A549 (cell line): Measurements from ENCODE around the gene REEP3. TPM values are rescaled to one million over a fixed set of nuclear protein-coding genes. Genes with fewer than 3 reads are reported as not detected.

Experiments
- ATAC-seq, 2 experiments: fragments of 200-7000 bp in 1 of 2; fragments of >200 bp in 1 of 2; cut with Nextera tagmentation in 1 of 2; cut with Tn5 transposase in 1 of 2; 3 replicates each; pipeline versions ENCODE4 v1.8.0 to v1.9.1; 2018 to 2020; ENCODE audit warnings: mild to moderate bottlenecking in 1 of 2, moderate library complexity in 1 of 2
- CTCF ChIA-PET: fragments of 300-600 bp; sonication (Branson Sonifier 250); formaldehyde crosslinking; extraction: SDS; loops from one replicate; lab custom pipeline; 2021; ENCODE audit warnings: antibody characterized with exemption, inconsistent platforms; lab: Yijun Ruan, JAX
- POLR2A ChIA-PET: fragments of 350-600 bp; formaldehyde crosslinking; extraction: SDS; loops from one replicate; lab custom pipeline; 2021; ENCODE audit warnings: antibody characterized with exemption, inconsistent platforms; lab: Yijun Ruan, JAX
- DNase-seq, 2 experiments: peaks; one replicate each; pipeline versions ENCODE4 v3.0.0 to v3.0.0-alpha.2; 2011 to 2016; ENCODE audit warnings: low read depth in 1 of 2, low spot score in 1 of 2
- FAIRE-seq: peaks from 2 replicates; lab custom pipeline; 2011; peaks lifted over from hg19 to GRCh38; lab: Jason Lieb, UNC
- H3K27ac ChIP-seq, 2 experiments: fragments of >200 bp; sonication (Bioruptor Twin); formaldehyde crosslinking; 3 replicates each; pipeline ENCODE4 v1.5.1; 2016 to 2017
- H3K4me1 ChIP-seq: fragments of >200 bp; sonication (Bioruptor Twin); formaldehyde crosslinking; 3 replicates; pipeline ENCODE4 v1.6.1; 2016
- H3K4me2 ChIP-seq: fragments of >200 bp; sonication (Bioruptor Twin); formaldehyde crosslinking; 3 replicates; pipeline ENCODE4 v1.6.1; 2016
- H3K4me3 ChIP-seq: fragments of >200 bp; sonication (Bioruptor Twin); formaldehyde crosslinking; 3 replicates; pipeline ENCODE4 v1.5.1; 2016
- H3K9me3 ChIP-seq: fragments of >200 bp; sonication (Bioruptor Twin); formaldehyde crosslinking; 3 replicates; pipeline ENCODE4 v1.6.1; 2016
- ATOH8 ChIP-seq: fragments of 250-450 bp; sonication (Bioruptor Pico); IDR thresholded peaks from 2 replicates; pipeline ENCODE4 v1.5.0; 2020; ENCODE audit warnings: low read depth, mild to moderate bottlenecking, moderate library complexity
- BCL3 ChIP-seq: fragments of >200 bp; sonication (Bioruptor Twin); formaldehyde crosslinking; IDR thresholded peaks from 3 replicates; pipeline ENCODE4 v1.6.1; 2016
- BHLHE40 ChIP-seq: IDR thresholded peaks from 2 replicates; pipeline ENCODE4 v1.6.1; 2012; ENCODE audit warnings: low read depth, low read length, inconsistent platforms
- CBX2 ChIP-seq: fragments of 200-600 bp; sonication (generic); IDR thresholded peaks from 2 replicates; pipeline ENCODE4 v1.6.1; 2016; ENCODE audit warnings: low read depth, mild to moderate bottlenecking, borderline replicate concordance
- CEBPB ChIP-seq, 2 experiments: fragments of >200 bp in 1 of 2; sonication (Bioruptor Twin) in 1 of 2; formaldehyde crosslinking in 1 of 2; IDR thresholded peaks; 2 replicates each; pipeline ENCODE4 v1.6.1; 2012 to 2016
- CHD2 ChIP-seq: fragments of 150-350 bp; IDR thresholded peaks from 2 replicates; pipeline ENCODE4 v1.6.1; 2014; ENCODE audit warnings: low read length; ENCODE audit not compliant: partially characterized antibody
- ESRRA ChIP-seq: fragments of 150-350 bp; IDR thresholded peaks from 2 replicates; pipeline ENCODE4 v1.6.1; 2014; ENCODE audit warnings: mild to moderate bottlenecking, low read length, borderline replicate concordance
- GATA3 ChIP-seq: IDR thresholded peaks from 2 replicates; pipeline ENCODE4 v1.6.1; 2012; ENCODE audit warnings: borderline replicate concordance
- HDAC2 ChIP-seq: fragments of 200-600 bp; sonication (generic); IDR thresholded peaks from 2 replicates; pipeline ENCODE4 v1.6.1; 2016
- HES2 ChIP-seq: fragments of >200 bp; sonication (Bioruptor Twin); formaldehyde crosslinking; IDR thresholded peaks from 2 replicates; pipeline ENCODE4 v1.6.1; 2016
- HEYL ChIP-seq: fragments of 250-450 bp; sonication (Bioruptor Pico); IDR thresholded peaks from 2 replicates; pipeline ENCODE4 v1.8.0; 2021; ENCODE audit warnings: mild to moderate bottlenecking, moderate library complexity
- HOXA7 ChIP-seq: fragments of 250-450 bp; sonication (Bioruptor Pico); IDR thresholded peaks from 2 replicates; pipeline ENCODE4 v1.5.0; 2020; ENCODE audit warnings: mild to moderate bottlenecking, moderate library complexity
- HOXB13 ChIP-seq: fragments of 250-450 bp; sonication (Bioruptor Pico); IDR thresholded peaks from 2 replicates; pipeline ENCODE4 v1.5.0; 2020; ENCODE audit warnings: low read depth, mild to moderate bottlenecking, moderate library complexity
- KDM5A ChIP-seq: fragments of 200-600 bp; sonication (generic); IDR thresholded peaks from 2 replicates; pipeline ENCODE4 v1.6.1; 2016; ENCODE audit warnings: antibody characterized with exemption, mild to moderate bottlenecking
- MYC ChIP-seq: IDR thresholded peaks from 2 replicates; pipeline ENCODE4 v1.6.1; 2012; ENCODE audit warnings: mild to moderate bottlenecking, inconsistent platforms, low read length, improper control_type of control experiment, borderline replicate concordance
- NR3C1 ChIP-seq: fragments of >200 bp; sonication (Bioruptor Twin); formaldehyde crosslinking; IDR thresholded peaks from 3 replicates; pipeline ENCODE4 v1.6.1; 2017
- PHF8 ChIP-seq: fragments of 200-600 bp; sonication (generic); IDR thresholded peaks from 2 replicates; pipeline ENCODE4 v1.6.1; 2016; ENCODE audit warnings: low read depth, mild to moderate bottlenecking, antibody characterized with exemption, moderate library complexity, borderline replicate concordance
- POLR2A ChIP-seq: IDR thresholded peaks from 2 replicates; pipeline ENCODE4 v1.6.1; 2012; ENCODE audit warnings: mild to moderate bottlenecking, low read length
- RAD21 ChIP-seq, 2 experiments: fragments of >200 bp in 1 of 2; sonication (Bioruptor Twin) in 1 of 2; formaldehyde crosslinking in 1 of 2; IDR thresholded peaks in 1 of 2; conservative IDR thresholded peaks in 1 of 2; 2 replicates in 1 of 2; 3 replicates in 1 of 2; pipeline ENCODE4 v1.6.1; 2012 to 2018; ENCODE audit warnings: inconsistent platforms in 1 of 2
- RCOR1 ChIP-seq: fragments of 150-350 bp; IDR thresholded peaks from 2 replicates; pipeline ENCODE4 v1.6.1; 2014; ENCODE audit warnings: antibody characterized with exemption, low read length, low read depth
- RNF2 ChIP-seq: fragments of 200-600 bp; sonication (generic); IDR thresholded peaks from 2 replicates; pipeline ENCODE4 v1.6.1; 2016; ENCODE audit warnings: low read depth, mild to moderate bottlenecking, antibody characterized with exemption, moderate library complexity, borderline replicate concordance
- SMC3 ChIP-seq: fragments of >200 bp; sonication (Bioruptor Twin); formaldehyde crosslinking; IDR thresholded peaks from 3 replicates; pipeline ENCODE4 v1.6.1; 2018; ENCODE audit warnings: inconsistent platforms
- ZC3H11A ChIP-seq: fragments of 450-650 bp; IDR thresholded peaks from 2 replicates; pipeline ENCODE4 v1.6.1; 2014; ENCODE audit warnings: antibody characterized with exemption, mild to moderate bottlenecking
- ZFP36 ChIP-seq: fragments of 450-650 bp; IDR thresholded peaks from 2 replicates; pipeline ENCODE4 v1.6.1; 2014; ENCODE audit warnings: borderline replicate concordance; ENCODE audit not compliant: partially characterized antibody
- WGBS: methylation state at CpG from one replicate; pipeline ENCODE4 v1.1.6; 2017; ENCODE audit errors: missing lambda C conversion rate; 5-methylcytosine and 5-hydroxymethylcytosine counted together
- polyA plus RNA-seq, 4 experiments: library from polyadenylated mRNA; depleted of rRNA in 3 of 4; stranded (reverse); fragments of >200 nt; fragmentation: RNase III in 1 of 4; extraction: RNeasy Plus Mini Kit Qiagen cat#74134 plus additional on column Dnase treatment in 1 of 4; gene quantifications; 2 replicates in 3 of 4; 3 replicates in 1 of 4; pipeline ENCODE4 v1.2.3, GENCODE V29; 2011 to 2017

Gene REEP3
- polyA plus RNA-seq, 2 of the 4 experiments (the other 2 are of a cell fraction): 19.6 to 35.8 TPM

- DNase-seq (no peak), FAIRE-seq (peak; percentile 13), ATAC-seq (no peak)
- Histone ChIP-seq H3K4me1 (peaks cover 29% of the 10 kb centered on the region; the same call in 2 of the 3 replicates), H3K9me3 (peaks cover 14% of the 10 kb centered on the region; the same call in 2 of the 3 replicates), H3K27ac (no peak overlapping the region), H3K4me2 (no peak overlapping the region), H3K4me3 (no peak overlapping the region)
- ChIA-PET CTCF (interaction anchor here (0.7 kb wide), 1 partner anchor 30 kb away, joined by 3 read pairs; no protein-coding TSS in a partner anchor), POLR2A (interaction anchor here (0.6 kb wide), 1 partner anchor 960 kb away, joined by 8 read pairs; no protein-coding TSS in a partner anchor)
- WGBS: 93% methylated on average over 4 of the region's 4 CpGs
- TF ChIP-seq POLR2A (no peak), ATOH8 (CRISPR knock-in tag) (no peak), RNF2 (no peak), ZFP36 (no peak), ZC3H11A (no peak), BCL3 (no peak), CEBPB (IDR thresholded peaks at IDR 0.05) (no peak), NR3C1 (no peak), RAD21 (conservative IDR thresholded peaks at IDR 0.05 in 1 of 2, IDR thresholded peaks at IDR 0.05 in 1 of 2) (no peak), BHLHE40 (no peak)
Observed at GRCh38 chr10:63493004-63493403, 28.2 kb upstream of the REEP3 start.

GRCh38 chr10:63494951-63495350 is 26.2 kb upstream of the REEP3 start:
- H3K4me1 ChIP-seq: peaks cover 35% of the 10 kb centered on the region
- DNase-seq (no peak), ATAC-seq (no peak), FAIRE-seq (peak; percentile 46)
- peaks cover 10% of the 10 kb centered on the region; the same call in 2 of the 3 replicates for H3K9me3 ChIP-seq
- no peak overlapping the region for H3K27ac ChIP-seq
- H3K4me2 ChIP-seq: no peak overlapping the region
- TF ChIP-seq PHF8: no peak
- TF ChIP-seq SMC3: no peak
- TF ChIP-seq HOXB13 (CRISPR knock-in tag): no peak
- no peak for TF ChIP-seq ESRRA
- TF ChIP-seq RCOR1: no peak
- no peak for TF ChIP-seq BCL3
- no peak for TF ChIP-seq HDAC2
- no peak for TF ChIP-seq HES2
- no peak for TF ChIP-seq HOXA7 (CRISPR knock-in tag)
- no peak for TF ChIP-seq CBX2
- TF ChIP-seq KDM5A: no peak
- no peak for TF ChIP-seq GATA3
- TF ChIP-seq CHD2: no peak
- no peak for TF ChIP-seq BHLHE40
- TF ChIP-seq MYC: no peak
- no peak for TF ChIP-seq ATOH8 (CRISPR knock-in tag)
- TF ChIP-seq CEBPB (IDR thresholded peaks at IDR 0.05): no peak
- TF ChIP-seq HEYL: no peak
- 90% methylated on average over 2 of the region's 2 CpGs for WGBS
- CTCF ChIA-PET: no interaction called here
- POLR2A ChIA-PET: no interaction called here
- no peak overlapping the region for H3K4me3 ChIP-seq
